ENCODE measurements around the gene PRSS36.

DNA sequence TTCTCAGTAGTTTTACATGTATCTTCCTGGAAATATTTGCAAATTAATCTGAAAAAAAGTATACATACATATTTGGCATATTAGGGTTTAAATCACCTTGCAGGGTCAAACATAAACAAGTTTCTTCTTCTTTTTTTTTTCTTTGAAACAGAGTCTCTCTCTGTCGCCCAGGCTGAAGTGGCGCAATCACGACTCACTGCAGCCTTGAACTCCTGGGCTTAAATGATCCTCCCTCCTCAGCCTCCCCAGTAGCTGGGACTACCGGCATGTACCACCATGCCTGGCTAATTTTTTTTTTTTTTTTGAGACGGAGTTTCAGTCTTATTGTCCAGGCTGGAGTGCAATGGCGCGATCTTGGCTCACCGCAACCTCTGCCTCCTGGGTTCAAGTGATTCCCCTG, 17.4 kb upstream of the PRSS36 start:
- TF ChIP-seq, protein P1, sequence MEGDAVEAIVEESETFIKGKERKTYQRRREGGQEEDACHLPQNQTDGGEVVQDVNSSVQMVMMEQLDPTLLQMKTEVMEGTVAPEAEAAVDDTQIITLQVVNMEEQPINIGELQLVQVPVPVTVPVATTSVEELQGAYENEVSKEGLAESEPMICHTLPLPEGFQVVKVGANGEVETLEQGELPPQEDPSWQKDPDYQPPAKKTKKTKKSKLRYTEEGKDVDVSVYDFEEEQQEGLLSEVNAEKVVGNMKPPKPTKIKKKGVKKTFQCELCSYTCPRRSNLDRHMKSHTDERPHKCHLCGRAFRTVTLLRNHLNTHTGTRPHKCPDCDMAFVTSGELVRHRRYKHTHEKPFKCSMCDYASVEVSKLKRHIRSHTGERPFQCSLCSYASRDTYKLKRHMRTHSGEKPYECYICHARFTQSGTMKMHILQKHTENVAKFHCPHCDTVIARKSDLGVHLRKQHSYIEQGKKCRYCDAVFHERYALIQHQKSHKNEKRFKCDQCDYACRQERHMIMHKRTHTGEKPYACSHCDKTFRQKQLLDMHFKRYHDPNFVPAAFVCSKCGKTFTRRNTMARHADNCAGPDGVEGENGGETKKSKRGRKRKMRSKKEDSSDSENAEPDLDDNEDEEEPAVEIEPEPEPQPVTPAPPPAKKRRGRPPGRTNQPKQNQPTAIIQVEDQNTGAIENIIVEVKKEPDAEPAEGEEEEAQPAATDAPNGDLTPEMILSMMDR (IDR thresholded peaks at IDR 0.05; ENCODE audit: low read depth, low read length, poor library complexity, severe bottlenecking) = no peak
- TF ChIP-seq EZH2phosphoT487 (IDR thresholded peaks at IDR 0.05; ENCODE audit: borderline replicate concordance, low read length) = no peak
